GM12875 (cell line): ENCODE measurements around the gene RNF220.

ENCODE experiments used
- H3K4me3 ChIP-seq: one replicate; pipeline ENCODE4 v1.5.1; 2011; ENCODE audit warnings: low read depth, low read length, control low read depth
- TF ChIP-seq, protein P1 (sequence below): IDR thresholded peaks from 2 replicates; pipeline ENCODE4 v1.5.1; 2011; ENCODE audit warnings: low read depth, mild to moderate bottlenecking, control low read depth, inconsistent platforms, low read length, moderate library complexity, borderline replicate concordance; ENCODE audit not compliant: insufficient read depth

The RNF220 gene

GRCh38 chr1:44421446-44421884 is 16.4 kb downstream of the RNF220 start:
- TF ChIP-seq, protein P1, sequence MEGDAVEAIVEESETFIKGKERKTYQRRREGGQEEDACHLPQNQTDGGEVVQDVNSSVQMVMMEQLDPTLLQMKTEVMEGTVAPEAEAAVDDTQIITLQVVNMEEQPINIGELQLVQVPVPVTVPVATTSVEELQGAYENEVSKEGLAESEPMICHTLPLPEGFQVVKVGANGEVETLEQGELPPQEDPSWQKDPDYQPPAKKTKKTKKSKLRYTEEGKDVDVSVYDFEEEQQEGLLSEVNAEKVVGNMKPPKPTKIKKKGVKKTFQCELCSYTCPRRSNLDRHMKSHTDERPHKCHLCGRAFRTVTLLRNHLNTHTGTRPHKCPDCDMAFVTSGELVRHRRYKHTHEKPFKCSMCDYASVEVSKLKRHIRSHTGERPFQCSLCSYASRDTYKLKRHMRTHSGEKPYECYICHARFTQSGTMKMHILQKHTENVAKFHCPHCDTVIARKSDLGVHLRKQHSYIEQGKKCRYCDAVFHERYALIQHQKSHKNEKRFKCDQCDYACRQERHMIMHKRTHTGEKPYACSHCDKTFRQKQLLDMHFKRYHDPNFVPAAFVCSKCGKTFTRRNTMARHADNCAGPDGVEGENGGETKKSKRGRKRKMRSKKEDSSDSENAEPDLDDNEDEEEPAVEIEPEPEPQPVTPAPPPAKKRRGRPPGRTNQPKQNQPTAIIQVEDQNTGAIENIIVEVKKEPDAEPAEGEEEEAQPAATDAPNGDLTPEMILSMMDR: no peak
- no peak overlapping the region for H3K4me3 ChIP-seq

- TF ChIP-seq, protein P1: no peak
- H3K4me3 ChIP-seq: no peak overlapping the region
Observed at GRCh38 chr1:44422161-44422560, 17.1 kb downstream of the RNF220 start.

- TF ChIP-seq, protein P1: no peak
- H3K4me3 ChIP-seq: no peak overlapping the region
Observed at GRCh38 chr1:44423591-44424537, 18.8 kb downstream of the RNF220 start.

- H3K4me3 ChIP-seq: no peak overlapping the region
- TF ChIP-seq, protein P1: no peak
Observed at GRCh38 chr1:44424747-44425146, 19.7 kb downstream of the RNF220 start.

DNA sequence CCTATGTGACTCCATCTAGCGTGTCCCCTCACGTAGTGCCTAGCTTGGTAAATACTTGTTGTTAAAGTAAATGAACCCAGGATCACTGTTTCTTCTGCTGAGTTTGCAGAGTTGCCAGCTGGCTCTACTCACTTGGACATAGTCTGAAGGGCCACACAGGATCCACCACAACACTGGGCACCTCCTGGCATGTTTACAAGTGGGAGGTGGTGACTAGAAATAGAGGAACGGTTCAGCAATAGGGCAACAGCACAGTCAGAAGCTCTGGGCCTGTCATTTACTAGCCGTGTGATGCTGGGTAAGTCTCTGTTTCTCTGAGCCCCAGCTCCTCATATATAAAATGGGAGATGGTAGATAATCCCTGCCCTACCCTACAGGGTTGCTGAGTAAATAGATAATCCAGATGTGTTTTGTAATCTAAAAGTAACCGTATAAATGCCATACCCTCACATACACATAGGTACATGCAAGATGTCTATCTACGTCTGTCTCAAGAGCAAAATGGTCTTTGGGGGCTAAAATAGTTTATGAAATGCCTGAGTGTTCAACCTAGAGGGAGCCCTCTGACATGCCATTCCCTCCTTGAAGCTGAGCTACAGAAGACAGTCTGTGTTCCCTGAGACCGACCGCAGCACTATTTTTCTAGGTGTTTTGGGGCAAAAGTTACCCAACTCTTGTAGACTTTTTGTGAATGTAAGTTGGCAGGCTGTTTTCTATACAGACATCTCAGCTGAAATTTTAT is 20.5 kb downstream of the RNF220 start:
- TF ChIP-seq, protein P1: no peak
- no peak overlapping the region for H3K4me3 ChIP-seq

GRCh38 chr1:44431861-44432260 is 26.8 kb downstream of the RNF220 start:
- no peak overlapping the region for H3K4me3 ChIP-seq
- TF ChIP-seq, protein P1: no peak
